ENCODE data around the gene GSTA2.
"Not testable (repeated sequence)": the region's sequence is repeated elsewhere in the genome, so short reads cannot be mapped to it uniquely, and the experiment has no call there.

GSTA2 gene

GRCh38 chr6:52763322-52763916 lies at the start of gene GSTA2:
GSTA2 (minus strand) TSS chr6:52763475; CDS start chr6:52757947, 5,528 bp downstream.
- H3K9ac ChIP-seq; H3K27me3 ChIP-seq (ENCODE audit: control insufficient read depth, insufficient read depth, low read length); H3K4me1 ChIP-seq; H3K27ac ChIP-seq; H3K36me3 ChIP-seq (ENCODE audit: control insufficient read depth, insufficient read depth, low read length); H3K4me3 ChIP-seq (ENCODE audit: low read depth, low read length); H3K4me2 ChIP-seq (ENCODE audit: low read length); H3K79me2 ChIP-seq; H3K9me3 ChIP-seq (ENCODE audit: control insufficient read depth, low read length); H2AFZ ChIP-seq: not testable (repeated sequence)

DNA sequence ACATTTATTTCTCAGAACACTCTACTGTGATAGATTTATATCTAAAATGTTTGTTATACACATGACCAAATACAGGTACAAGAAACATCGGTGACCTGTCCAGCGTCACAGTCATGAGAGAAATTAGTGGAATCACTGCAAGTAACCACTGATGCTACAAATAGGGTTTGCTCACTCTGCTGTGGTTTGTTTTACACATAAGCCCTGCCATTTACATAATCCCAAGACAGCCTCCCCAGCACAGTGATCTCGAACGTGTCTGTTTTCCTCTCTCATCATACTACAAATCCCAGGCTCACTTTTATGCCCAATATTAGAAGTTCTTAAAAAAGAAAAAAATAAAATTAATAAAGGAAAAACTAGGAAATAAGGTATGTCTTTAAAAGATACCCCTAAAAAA lies 46.5 kb upstream of the GSTA2 start:
- not testable (repeated sequence) for H3K4me2 ChIP-seq (ENCODE audit: low read length); H3K79me2 ChIP-seq; H3K9me3 ChIP-seq (ENCODE audit: control insufficient read depth, low read length); H2AFZ ChIP-seq; H3K27ac ChIP-seq; H3K4me3 ChIP-seq (ENCODE audit: low read depth, low read length); H3K36me3 ChIP-seq (ENCODE audit: control insufficient read depth, insufficient read depth, low read length); H3K4me1 ChIP-seq; H3K27me3 ChIP-seq (ENCODE audit: control insufficient read depth, insufficient read depth, low read length); H3K9ac ChIP-seq

DNA sequence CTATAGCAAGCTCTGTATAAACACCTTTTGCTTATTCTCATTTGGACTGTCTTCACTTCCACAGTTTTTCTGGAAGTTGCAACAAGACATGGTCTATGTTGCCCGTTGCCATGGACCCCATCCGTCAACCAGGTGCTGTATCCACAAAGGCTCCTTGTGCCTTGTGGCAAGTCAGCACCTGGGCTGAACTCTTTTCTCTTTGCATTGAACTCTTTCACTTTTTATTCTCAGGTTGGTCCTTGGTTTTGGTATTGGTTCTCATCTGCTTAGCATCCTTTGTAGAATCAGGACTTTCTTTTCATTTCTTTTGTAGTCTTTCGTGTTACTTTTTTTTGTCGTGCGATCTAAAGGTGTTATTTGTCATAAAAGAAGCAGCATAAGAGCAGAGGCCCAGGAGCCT lies 45.4 kb upstream of the GSTA2 start:
- Histone ChIP-seq H3K4me2 (ENCODE audit: low read length) (no peak overlapping the region), H3K79me2 (no peaks in the 10 kb centered on the region), H3K4me1 (no peaks in the 10 kb centered on the region), H3K27ac (no peak overlapping the region), H3K4me3 (ENCODE audit: low read depth, low read length) (no peak overlapping the region), H3K9ac (no peak overlapping the region), H3K27me3 (ENCODE audit: control insufficient read depth, insufficient read depth, low read length) (no peaks in the 10 kb centered on the region), H3K9me3 (ENCODE audit: control insufficient read depth, low read length) (no peaks in the 10 kb centered on the region), H2AFZ (no peak overlapping the region), H3K36me3 (ENCODE audit: control insufficient read depth, insufficient read depth, low read length) (no peaks in the 10 kb centered on the region)
- TF ChIP-seq, protein P1, sequence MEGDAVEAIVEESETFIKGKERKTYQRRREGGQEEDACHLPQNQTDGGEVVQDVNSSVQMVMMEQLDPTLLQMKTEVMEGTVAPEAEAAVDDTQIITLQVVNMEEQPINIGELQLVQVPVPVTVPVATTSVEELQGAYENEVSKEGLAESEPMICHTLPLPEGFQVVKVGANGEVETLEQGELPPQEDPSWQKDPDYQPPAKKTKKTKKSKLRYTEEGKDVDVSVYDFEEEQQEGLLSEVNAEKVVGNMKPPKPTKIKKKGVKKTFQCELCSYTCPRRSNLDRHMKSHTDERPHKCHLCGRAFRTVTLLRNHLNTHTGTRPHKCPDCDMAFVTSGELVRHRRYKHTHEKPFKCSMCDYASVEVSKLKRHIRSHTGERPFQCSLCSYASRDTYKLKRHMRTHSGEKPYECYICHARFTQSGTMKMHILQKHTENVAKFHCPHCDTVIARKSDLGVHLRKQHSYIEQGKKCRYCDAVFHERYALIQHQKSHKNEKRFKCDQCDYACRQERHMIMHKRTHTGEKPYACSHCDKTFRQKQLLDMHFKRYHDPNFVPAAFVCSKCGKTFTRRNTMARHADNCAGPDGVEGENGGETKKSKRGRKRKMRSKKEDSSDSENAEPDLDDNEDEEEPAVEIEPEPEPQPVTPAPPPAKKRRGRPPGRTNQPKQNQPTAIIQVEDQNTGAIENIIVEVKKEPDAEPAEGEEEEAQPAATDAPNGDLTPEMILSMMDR (IDR thresholded peaks at IDR 0.05): no peak

DNA sequence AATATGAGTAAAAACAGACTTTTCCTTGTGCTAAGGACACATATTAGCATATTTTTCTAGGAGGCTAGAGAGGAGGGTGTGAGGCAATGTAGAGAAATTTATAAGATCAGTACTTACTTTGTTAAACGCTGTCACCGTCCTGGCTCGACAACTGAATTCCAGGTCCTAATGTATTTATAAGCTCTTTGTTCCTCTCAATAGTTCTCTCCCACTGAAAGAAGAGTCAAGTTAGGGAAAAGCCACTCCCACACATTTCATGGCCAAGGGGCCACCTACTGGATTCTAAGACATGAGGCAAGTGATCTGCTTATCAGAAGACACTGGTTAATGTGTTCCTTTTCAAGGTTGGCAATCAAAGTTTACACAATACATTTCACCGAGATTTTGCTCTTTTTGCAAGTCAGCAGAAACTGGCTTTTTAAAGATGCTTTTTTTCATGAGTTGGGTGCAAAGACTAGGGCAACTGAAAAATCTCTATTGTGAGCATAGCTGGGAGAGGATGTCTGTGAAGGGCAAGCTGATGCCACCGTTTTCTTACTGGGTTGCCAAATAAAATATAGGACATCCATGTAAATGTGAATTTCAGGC lies 40.5 kb upstream of the GSTA2 start, which contains the start of gene GSTA1:
TSS of gene GSTA1 (minus strand) at position 149 of the 588 bp plus-strand sequence. CDS start 4,549 bp downstream, outside the sequence.
- H3K9me3 ChIP-seq (ENCODE audit: control insufficient read depth, low read length); H3K9ac ChIP-seq; H3K27ac ChIP-seq; H3K4me1 ChIP-seq; H2AFZ ChIP-seq; H3K79me2 ChIP-seq; H3K36me3 ChIP-seq (ENCODE audit: control insufficient read depth, insufficient read depth, low read length); H3K4me2 ChIP-seq (ENCODE audit: low read length); H3K4me3 ChIP-seq (ENCODE audit: low read depth, low read length); H3K27me3 ChIP-seq (ENCODE audit: control insufficient read depth, insufficient read depth, low read length): not testable (repeated sequence)

DNA sequence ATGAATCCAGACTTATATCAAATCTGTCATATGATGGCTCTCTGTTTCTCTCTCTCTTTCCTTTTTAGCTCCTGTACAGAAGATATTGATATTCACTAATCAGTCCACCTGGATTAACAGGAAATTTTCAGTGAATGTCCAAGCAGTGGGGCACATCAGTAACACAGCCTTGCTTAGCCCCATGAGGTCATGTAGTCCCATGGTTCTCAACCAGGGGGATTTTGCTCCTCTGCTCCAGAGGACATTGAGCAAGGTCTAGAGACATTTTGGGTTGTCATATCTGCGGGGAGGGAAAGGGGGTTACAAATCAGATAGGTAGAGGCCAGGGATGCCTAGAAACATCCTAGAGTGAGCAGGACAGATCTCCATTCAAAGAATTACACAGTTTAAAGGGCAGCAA lies 39.5 kb upstream of the GSTA2 start:
- no peaks in the 10 kb centered on the region for H3K9me3 ChIP-seq (ENCODE audit: control insufficient read depth, low read length)
- no peaks in the 10 kb centered on the region for H3K27me3 ChIP-seq (ENCODE audit: control insufficient read depth, insufficient read depth, low read length)
- no peak overlapping the region for H3K27ac ChIP-seq
- H3K4me3 ChIP-seq (ENCODE audit: low read depth, low read length): no peak overlapping the region
- TF ChIP-seq, protein P1 (IDR thresholded peaks at IDR 0.05): no peak
- H3K9ac ChIP-seq: no peak overlapping the region
- H3K4me2 ChIP-seq (ENCODE audit: low read length): no peak overlapping the region
- no peaks in the 10 kb centered on the region for H3K79me2 ChIP-seq
- H3K4me1 ChIP-seq: no peaks in the 10 kb centered on the region
- H3K36me3 ChIP-seq (ENCODE audit: control insufficient read depth, insufficient read depth, low read length): no peaks in the 10 kb centered on the region
- H2AFZ ChIP-seq: no peak overlapping the region

GRCh38 chr6:52801188-52801841 lies 38.0 kb upstream of the GSTA2 start:
- Histone ChIP-seq H3K36me3 (ENCODE audit: control insufficient read depth, insufficient read depth, low read length) (no peaks in the 10 kb centered on the region), H3K27ac (no peak overlapping the region), H3K27me3 (ENCODE audit: control insufficient read depth, insufficient read depth, low read length) (no peaks in the 10 kb centered on the region), H3K9ac (no peak overlapping the region), H3K4me2 (ENCODE audit: low read length) (no peak overlapping the region), H2AFZ (no peak overlapping the region), H3K4me3 (ENCODE audit: low read depth, low read length) (no peak overlapping the region), H3K4me1 (no peaks in the 10 kb centered on the region), H3K79me2 (no peaks in the 10 kb centered on the region), H3K9me3 (ENCODE audit: control insufficient read depth, low read length) (no peaks in the 10 kb centered on the region)
- TF ChIP-seq, protein P1 (IDR thresholded peaks at IDR 0.05): no peak

GRCh38 chr6:52799272-52799671 lies 36.0 kb upstream of the GSTA2 start:
- H3K9me3 ChIP-seq (ENCODE audit: control insufficient read depth, low read length); H3K4me1 ChIP-seq; H3K36me3 ChIP-seq (ENCODE audit: control insufficient read depth, insufficient read depth, low read length); H3K4me2 ChIP-seq (ENCODE audit: low read length); H3K27ac ChIP-seq; H3K27me3 ChIP-seq (ENCODE audit: control insufficient read depth, insufficient read depth, low read length); H2AFZ ChIP-seq; H3K9ac ChIP-seq; H3K4me3 ChIP-seq (ENCODE audit: low read depth, low read length); H3K79me2 ChIP-seq: not testable (repeated sequence)

DNA sequence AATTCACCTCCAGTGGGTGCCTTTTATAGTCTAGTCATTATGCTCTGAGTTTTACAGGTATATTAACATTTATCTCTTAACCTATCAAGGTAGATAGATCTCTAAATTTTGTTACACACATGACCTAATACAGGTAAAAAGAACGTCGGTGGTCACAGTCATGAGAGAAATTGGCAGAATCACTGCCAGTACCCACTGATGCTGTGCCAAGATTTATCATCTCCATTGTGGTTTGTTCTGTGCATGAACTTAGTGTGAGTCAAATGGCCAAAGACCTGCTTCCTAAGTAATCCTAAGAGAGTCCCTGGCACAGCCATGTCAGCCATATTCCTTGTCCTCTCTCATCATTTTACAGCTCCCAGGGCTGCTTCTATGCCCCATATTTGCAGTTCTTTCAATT lies 31.1 kb upstream of the GSTA2 start:
- H3K27ac ChIP-seq; H3K36me3 ChIP-seq (ENCODE audit: control insufficient read depth, insufficient read depth, low read length); H3K4me3 ChIP-seq (ENCODE audit: low read depth, low read length); H3K4me2 ChIP-seq (ENCODE audit: low read length); H3K9ac ChIP-seq; H3K79me2 ChIP-seq; H2AFZ ChIP-seq; H3K27me3 ChIP-seq (ENCODE audit: control insufficient read depth, insufficient read depth, low read length); H3K4me1 ChIP-seq; H3K9me3 ChIP-seq (ENCODE audit: control insufficient read depth, low read length): not testable (repeated sequence)
